CD4-positive, alpha-beta T cell treated with Interleukin-17A for 1 hour (primary cell): ENCODE data around the gene DENND4B.
"Not testable (repeated sequence)": the region's sequence is repeated elsewhere in the genome, so short reads cannot be mapped to it uniquely, and the experiment has no call there.

Source experiments
- DNase-seq: peaks from one replicate; pipeline ENCODE4 v3.0.0-alpha.2; 2020

DENND4B gene

GRCh38 chr1:153946622-153947241, at the start of gene DENND4B:
TSS of gene DENND4B (minus strand) at chr1:153946718. CDS start at chr1:153944374, 2,344 bp downstream.
- peak; percentile 78 for DNase-seq

DNA sequence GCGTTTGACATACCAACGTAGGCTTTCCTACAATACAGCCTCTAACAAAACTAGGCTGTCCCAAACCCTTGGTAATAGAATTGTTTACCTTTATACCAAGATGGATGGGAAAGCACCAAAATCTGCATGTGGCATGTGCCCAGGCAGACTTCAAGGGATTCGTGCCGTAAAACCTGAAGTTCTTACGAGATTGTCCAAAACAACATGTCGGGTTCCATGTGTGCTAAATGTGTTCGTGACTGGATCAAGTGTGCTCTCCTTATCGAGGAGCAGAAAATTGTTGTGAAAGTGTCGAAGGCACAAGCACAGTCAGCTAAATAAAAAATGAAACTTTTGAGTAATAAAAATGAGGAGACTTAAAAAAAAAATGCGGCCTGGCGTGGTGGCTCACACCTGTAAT, 49.1 kb upstream of the DENND4B start:
- no peak for DNase-seq

DNA sequence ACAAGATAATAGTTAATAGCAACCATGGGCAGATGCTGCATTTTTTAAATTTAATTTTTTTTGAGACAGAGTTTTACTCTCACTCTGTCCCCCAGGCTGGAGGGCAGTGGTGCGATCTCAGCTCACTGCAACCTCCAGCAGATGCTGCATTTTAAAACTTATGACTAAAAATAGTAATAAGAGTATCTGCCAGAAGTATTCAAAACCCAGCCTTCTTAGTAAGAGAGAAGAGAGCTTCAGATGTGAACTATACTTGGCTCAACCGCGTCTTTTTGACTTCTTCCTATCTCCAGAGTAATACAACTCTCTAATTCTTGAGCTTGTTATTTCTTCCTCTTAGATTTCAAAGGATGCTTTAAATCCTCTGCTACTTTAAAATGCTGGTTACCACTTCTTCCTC, 48.7 kb upstream of the DENND4B start:
- no peak for DNase-seq

DNA sequence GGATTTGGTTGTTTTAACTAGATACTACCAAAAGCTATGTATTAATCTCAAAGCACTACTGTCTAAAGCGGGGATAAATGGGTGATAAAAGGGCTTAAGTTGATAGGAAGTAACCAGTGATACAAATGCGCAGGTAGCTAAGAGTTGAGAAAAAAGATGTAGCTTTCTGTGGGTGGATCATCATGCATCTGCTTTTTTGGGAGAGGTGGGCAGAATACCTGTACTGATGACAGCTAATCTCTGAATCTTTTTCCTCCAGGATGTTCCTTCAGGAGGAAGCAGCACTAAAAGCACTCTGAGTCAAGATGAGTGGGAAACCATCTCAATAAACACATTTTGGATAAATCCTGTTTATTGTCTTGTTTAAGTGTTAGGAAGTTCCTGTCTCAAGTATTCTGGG, 45.3 kb upstream of the DENND4B start:
- peak; percentile 16 for DNase-seq

DNA sequence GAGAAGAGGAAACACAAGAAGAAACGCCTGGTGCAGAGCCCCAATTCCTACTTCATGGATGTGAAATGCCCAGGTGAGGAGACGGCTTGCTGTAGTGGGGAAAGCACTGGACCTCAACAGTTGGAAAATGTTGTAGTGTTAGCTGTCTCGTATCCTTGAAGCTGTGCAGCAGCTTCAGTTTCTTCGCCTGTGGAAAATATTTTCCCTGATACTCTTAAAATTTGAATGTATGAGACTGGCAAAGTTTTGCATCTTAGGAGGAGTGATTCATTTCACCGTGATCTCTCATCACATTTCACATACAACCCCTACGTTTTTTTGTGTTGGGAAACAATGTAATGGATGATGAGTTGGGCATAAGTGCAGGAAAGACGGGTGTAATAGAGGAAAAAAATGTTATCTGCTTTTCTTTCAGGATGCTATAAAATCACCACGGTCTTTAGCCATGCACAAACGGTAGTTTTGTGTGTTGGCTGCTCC, 44.7 kb upstream of the DENND4B start:
- DNase-seq = no peak

DNA sequence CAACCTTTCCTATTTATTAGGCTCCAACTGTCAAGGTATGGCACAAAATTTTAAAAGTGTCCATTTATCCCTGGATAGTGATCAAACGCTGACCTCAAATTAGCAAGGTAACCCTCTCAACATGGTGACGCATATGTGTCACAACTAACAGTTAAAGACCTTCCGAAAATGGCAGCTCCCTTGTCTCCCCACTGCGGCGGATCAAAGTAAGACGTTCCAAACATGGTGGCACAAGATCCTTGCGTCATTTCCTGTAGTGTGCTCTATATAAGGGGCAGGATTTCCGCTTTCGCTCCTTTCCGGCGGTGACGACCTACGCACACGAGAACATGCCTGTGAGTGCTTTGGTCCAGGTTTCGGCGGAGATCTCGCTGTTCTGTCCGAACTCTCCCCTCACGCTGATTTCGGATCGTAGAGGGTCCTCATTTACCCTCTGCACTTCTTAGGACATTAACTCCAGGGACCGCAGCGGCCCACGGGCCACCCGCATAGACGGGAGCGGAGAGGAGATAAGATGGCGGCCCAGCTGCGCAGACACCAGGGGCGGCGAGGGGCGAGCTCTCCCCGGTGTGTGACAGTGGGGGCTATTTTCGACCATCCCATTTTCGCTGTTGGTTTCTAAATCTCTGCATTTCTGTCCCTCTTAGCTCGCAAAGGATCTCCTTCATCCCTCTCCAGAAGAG, 44.1 kb upstream of the DENND4B start, which contains the start of gene RPS27:
TSS of gene RPS27 (plus strand) at position 295 of the 683 bp plus-strand sequence. CDS start at position 330, 35 bp downstream.
- DNase-seq = peak; percentile 97

DNA sequence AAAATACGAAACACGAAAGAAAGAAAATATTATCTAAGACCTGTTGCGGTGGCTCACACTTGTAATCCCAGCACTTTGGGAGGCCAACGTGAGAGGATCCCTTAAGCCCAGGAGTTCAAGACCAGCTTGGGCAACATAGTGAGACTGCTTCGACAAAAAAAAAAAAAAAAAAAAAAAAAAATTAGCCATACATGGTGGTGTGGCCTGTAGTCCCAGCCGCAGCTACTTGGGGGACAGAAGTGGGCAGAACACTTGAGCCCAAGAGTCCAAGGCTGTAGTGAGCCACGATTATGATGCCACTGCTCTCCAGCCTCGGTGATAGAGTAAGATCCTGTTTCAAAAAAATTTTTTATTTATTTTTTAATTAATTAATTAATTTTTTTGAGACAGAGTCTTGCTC, 41.1 kb upstream of the DENND4B start:
- DNase-seq = no peak

DNA sequence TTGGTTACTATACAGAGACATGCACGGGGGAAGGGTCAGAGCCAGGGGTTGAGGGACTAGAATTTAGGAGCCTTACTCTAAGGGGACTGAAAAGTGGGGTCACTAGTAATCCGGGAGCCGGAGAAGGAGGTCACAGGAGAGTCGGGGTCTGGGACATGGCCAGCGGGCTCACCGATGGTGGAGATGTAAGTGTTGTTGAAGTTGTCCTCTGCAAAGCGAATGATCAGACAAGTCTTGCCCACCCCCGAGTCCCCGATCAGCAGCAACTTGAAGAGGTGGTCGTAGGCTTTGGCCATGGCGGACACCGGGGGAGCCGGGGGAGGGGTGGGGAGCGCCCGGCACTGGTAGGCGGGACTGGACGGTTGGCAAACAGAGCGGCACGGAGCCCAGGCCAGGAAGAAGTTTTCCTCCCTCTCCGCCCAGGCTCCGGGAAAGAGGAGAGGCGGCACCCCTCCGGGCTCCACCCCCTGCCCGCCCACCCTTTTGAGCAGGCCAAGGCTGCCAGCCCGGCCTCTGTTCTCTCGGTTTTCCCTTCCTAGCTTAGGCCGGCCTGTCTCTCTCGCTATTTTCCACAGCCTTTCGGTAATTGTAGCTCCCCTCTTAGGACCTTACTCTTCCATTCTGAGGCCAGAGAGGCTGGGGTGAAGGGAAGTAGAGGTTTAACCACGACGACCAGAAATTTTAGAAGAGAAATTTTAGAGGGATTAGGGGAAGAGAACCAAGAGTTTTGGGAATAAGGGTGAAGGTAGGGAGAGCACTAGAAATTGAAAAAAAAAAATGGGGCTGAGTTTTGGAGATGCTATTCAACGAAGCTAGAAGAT, 39.6 kb upstream of the DENND4B start, which contains the start of gene RAB13:
TSS of gene RAB13 (minus strand) at position 399 of the 821 bp plus-strand sequence. CDS start at position 296, 103 bp downstream.
- DNase-seq = no peak

GRCh38 chr1:153985341-153985912, 38.9 kb upstream of the DENND4B start:
- DNase-seq = no peak

DNA sequence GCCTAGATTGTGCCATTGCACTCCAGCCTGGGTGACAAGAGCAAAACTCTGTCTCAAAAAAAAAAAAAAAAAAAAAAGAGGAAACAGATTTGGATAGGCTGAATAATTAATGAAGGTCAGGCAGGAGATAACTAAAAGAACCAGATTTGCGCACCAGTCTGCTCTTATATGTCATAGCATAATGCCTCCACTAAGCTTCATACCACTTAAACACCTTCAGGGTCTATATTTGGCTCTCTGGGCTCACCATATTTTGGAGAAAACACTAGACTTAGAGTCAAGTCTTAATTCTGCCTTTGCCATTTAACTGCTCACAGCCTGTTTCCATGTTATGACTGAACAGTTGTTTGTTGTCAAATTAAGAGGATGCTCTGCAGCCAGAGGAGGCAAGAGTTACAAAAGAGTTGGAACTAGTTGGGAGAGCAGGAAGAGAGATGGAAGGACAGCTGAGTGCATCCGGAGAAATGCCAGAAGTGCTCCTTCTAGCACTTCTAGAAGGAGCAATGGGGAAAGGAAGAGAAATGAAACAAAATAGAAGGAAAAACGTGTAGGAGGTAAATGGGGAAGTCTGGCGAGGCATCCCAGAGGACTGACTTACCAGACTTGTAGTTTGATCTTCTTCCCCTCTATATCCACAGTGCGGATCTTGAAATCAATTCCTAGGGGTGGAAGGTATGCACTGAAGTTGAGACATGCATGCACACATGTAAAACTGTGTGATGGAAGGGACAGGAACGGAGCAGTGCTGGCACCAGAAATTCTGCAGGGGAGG, 37.8 kb upstream of the DENND4B start:
- no peak for DNase-seq

- DNase-seq = not testable (repeated sequence)
Observed at GRCh38 chr1:153981735-153982134, 35.2 kb upstream of the DENND4B start.

DNA sequence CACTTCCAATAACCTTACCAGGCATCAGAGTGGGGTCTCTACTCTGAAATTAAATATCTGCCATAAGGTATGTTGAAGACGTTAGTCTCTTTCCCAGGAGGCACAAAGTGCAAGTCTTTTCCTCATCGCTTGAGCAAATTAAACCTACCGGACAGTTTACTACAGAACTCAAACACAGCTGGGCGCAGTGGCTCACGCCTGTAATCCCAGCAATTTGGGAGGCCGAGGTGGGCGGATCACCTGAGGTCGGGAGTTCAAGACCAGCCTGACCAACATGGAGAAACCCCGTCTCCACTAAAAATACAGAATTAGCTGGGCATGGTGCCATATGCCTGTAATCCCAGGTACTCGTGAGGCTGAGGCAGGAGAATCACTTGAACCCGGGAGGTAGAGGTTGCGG, 32.6 kb upstream of the DENND4B start:
- DNase-seq = not testable (repeated sequence)

DNA sequence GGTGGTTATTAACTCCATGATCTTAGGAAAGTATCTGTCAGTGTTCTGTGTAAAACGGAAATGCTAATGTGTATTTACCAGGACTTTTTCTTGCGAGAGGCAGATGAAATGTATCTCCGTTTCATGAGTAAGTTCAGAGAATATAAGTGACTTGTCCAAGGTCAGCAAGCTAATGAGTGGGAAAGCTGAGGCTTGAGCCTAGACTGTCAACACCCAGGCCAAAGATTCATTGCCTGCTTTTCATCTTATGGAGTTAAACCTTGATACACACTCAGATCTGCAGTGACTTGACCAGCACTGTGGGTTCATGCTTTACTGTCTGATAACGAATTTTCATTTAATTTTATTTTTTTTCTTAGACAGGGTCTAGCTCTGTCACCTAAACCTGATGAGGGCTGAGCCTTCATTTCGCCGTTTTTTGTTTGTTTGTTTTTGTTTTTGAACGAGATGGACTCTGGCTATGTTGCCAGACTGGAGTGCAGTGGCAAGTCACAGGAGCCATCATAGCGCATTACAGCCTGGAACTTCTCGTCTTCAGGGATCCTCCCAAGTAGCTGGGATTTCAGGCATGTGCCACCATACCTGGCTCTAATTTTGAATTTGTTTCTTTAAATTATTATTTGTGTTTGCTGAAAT, 31.9 kb upstream of the DENND4B start:
- no peak for DNase-seq

GRCh38 chr1:153977250-153978240, 31.0 kb upstream of the DENND4B start, which contains the start of gene JTB:
TSS of gene JTB (minus strand) at chr1:153977674. CDS start at chr1:153977252, 422 bp downstream.
- DNase-seq = peak; percentile 88

GRCh38 chr1:153976819-153977249, 30.3 kb upstream of the DENND4B start:
- DNase-seq = no peak

GRCh38 chr1:153973525-153973924, 27.0 kb upstream of the DENND4B start:
- DNase-seq = no peak

- no peak for DNase-seq
Observed at GRCh38 chr1:153973071-153973470, 26.6 kb upstream of the DENND4B start.

GRCh38 chr1:153970346-153970745, 23.8 kb upstream of the DENND4B start:
- no peak for DNase-seq

GRCh38 chr1:153968972-153969371, 22.5 kb upstream of the DENND4B start:
- DNase-seq = no peak

DNA sequence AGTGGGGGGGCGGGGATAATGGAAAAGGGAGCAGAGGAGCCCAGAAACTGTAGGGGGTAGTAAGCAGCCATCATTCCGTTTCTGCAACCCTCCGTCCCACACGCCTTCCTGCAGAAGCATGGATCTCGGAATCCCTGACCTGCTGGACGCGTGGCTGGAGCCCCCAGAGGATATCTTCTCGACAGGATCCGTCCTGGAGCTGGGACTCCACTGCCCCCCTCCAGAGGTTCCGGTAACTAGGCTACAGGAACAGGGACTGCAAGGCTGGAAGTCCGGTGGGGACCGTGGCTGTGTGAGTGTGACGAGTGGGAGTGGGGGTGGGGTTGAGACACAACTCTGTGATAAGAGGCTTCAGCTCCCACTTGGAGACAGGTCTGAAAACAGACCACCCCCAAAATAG, 21.9 kb upstream of the DENND4B start:
- DNase-seq = no peak
